K562 (cell line): ENCODE results near the gene MBD5. TPM values are rescaled to one million over a fixed set of nuclear protein-coding genes. Genes with fewer than 3 reads are reported as not detected.

Source experiments
- ATAC-seq: fragments of 200-7000 bp; cut with Tn5 transposase; 3 replicates; pipeline ENCODE4 v1.9.1; 2020; ENCODE audit warnings: moderate library complexity
- BruUV-seq: library from RNA; stranded (reverse); fragments of 400-500 nt; replicated peaks from 2 replicates; lab custom pipeline; 2021; lab: Mats Ljungman, UMichigan
- CTCF ChIA-PET: fragments of 300-600 bp; formaldehyde crosslinking; extraction: SDS; loops from one replicate; lab custom pipeline; 2021; ENCODE audit warnings: low intra/inter-chr PET ratio; lab: Yijun Ruan, JAX
- POLR2A ChIA-PET: fragments of 300-600, 350-650 bp; sonication (Branson Sonifier 250); formaldehyde crosslinking; extraction: SDS; loops from one replicate; lab custom pipeline; 2021; ENCODE audit warnings: antibody characterized with exemption, inconsistent platforms; lab: Yijun Ruan, JAX
- DNase-seq, 4 experiments: peaks; one replicate each; pipeline versions ENCODE4 v3.0.0 to v3.0.0-alpha.2; 2011 to 2018; ENCODE audit warnings: low spot score in 3 of 4, mixed read lengths in 3 of 4; ENCODE audit errors: extremely low read depth in 1 of 4
- FAIRE-seq: peaks from 2 replicates; lab custom pipeline; 2011; peaks lifted over from hg19 to GRCh38; lab: Jason Lieb, UNC
- H2AFZ ChIP-seq: 2 replicates; pipeline ENCODE4 v1.6.0; 2011; ENCODE audit warnings: low read depth, low read length, control low read depth, inconsistent platforms
- H3K27ac ChIP-seq: fragments of 200-600 bp; 3 replicates; pipeline ENCODE4 v1.8.0; 2011; ENCODE audit warnings: low read depth, mild to moderate bottlenecking, control low read depth, inconsistent platforms, low read length, moderate library complexity, mixed read lengths; ENCODE audit errors: extremely low read depth
- H3K27me3 ChIP-seq, 2 experiments: fragments of 300-600 bp in 1 of 2; 2 replicates in 1 of 2; 3 replicates in 1 of 2; pipeline versions ENCODE4 v1.6.0 to v1.8.0; 2011; ENCODE audit warnings: inconsistent platforms in 2 of 2, low read length in 2 of 2, mild to moderate bottlenecking in 1 of 2, mixed read lengths in 1 of 2, moderate library complexity in 1 of 2; ENCODE audit not compliant: control insufficient read depth in 2 of 2, insufficient read depth in 2 of 2
- H3K36me3 ChIP-seq: fragments of 300-600 bp; 3 replicates; pipeline ENCODE4 v1.8.0; 2011; ENCODE audit warnings: mild to moderate bottlenecking, low read length, inconsistent platforms; ENCODE audit not compliant: control insufficient read depth, insufficient read depth
- H3K4me1 ChIP-seq, 2 experiments: fragments of 200-600 bp in 1 of 2; replicated peaks in 1 of 2; 2 replicates in 1 of 2; 3 replicates in 1 of 2; pipeline versions ENCODE4 v1.5.1 to v1.8.0; 2011; ENCODE audit warnings: inconsistent platforms in 2 of 2, low read length in 2 of 2, mild to moderate bottlenecking in 1 of 2, mixed read lengths in 1 of 2, moderate library complexity in 1 of 2; ENCODE audit not compliant: control insufficient read depth in 2 of 2, insufficient read depth in 2 of 2
- H3K4me2 ChIP-seq: 2 replicates; pipeline ENCODE4 v1.6.1; 2011; ENCODE audit warnings: low read length, control low read depth, inconsistent platforms, mixed read lengths; ENCODE audit not compliant: insufficient read depth
- H3K4me3 ChIP-seq: fragments of 200-600 bp; sonication (generic), shearing (Covaris generic); 2 replicates; pipeline ENCODE4 v1.5.1; 2016; ENCODE audit warnings: control low read depth, inconsistent platforms
- H3K79me2 ChIP-seq: fragments of 200-600 bp; 3 replicates; pipeline ENCODE4 v1.8.0; 2011; ENCODE audit warnings: low read length, inconsistent platforms; ENCODE audit not compliant: control insufficient read depth, insufficient read depth
- H3K9ac ChIP-seq, 2 experiments: 2 replicates each; pipeline versions ENCODE4 v1.6.0 to v1.6.1; 2011; ENCODE audit warnings: low read depth in 2 of 2, low read length in 2 of 2, control low read depth in 1 of 2, inconsistent platforms in 1 of 2, mild to moderate bottlenecking in 1 of 2, mixed read lengths in 1 of 2; ENCODE audit not compliant: insufficient read depth in 1 of 2
- H3K9me1 ChIP-seq: one replicate; pipeline ENCODE4 v1.6.0; 2011; ENCODE audit warnings: inconsistent platforms, mild to moderate bottlenecking, low read length, moderate library complexity; ENCODE audit not compliant: control insufficient read depth, insufficient read depth
- H3K9me3 ChIP-seq: replicated peaks from 2 replicates; pipeline ENCODE4 v1.5.1; 2011; ENCODE audit warnings: low read depth, low read length, inconsistent platforms; ENCODE audit not compliant: control insufficient read depth, insufficient read depth
- H4K20me1 ChIP-seq: replicated peaks from 2 replicates; pipeline ENCODE4 v1.6.1; 2011; ENCODE audit warnings: low read length, inconsistent platforms, mixed read lengths; ENCODE audit not compliant: control insufficient read depth, insufficient read depth
- BRD4 ChIP-seq: fragments of 200-600 bp; sonication (generic); IDR thresholded peaks from 2 replicates; pipeline ENCODE4 v1.6.1; 2017; ENCODE audit warnings: inconsistent platforms
- DPF2 ChIP-seq: fragments of 450-650 bp; IDR thresholded peaks from 2 replicates; pipeline ENCODE4 v1.6.1; 2016
- HMGXB4 ChIP-seq: sonication (generic); formaldehyde crosslinking; IDR thresholded peaks from 2 replicates; pipeline ENCODE4 v1.8.1; 2023; ENCODE audit warnings: mild to moderate bottlenecking, missing genetic modification reagents
- LCOR ChIP-seq: sonication (generic); formaldehyde crosslinking; IDR thresholded peaks from 2 replicates; pipeline ENCODE4 v1.8.0; 2022; ENCODE audit warnings: mild to moderate bottlenecking, missing genetic modification reagents
- MTA1 ChIP-seq: fragments of 450-650 bp; IDR thresholded peaks from 2 replicates; pipeline ENCODE4 v1.6.1; 2017; ENCODE audit warnings: borderline replicate concordance
- NCOA6 ChIP-seq: fragments of 450-650 bp; IDR thresholded peaks from 2 replicates; pipeline ENCODE4 v1.6.1; 2017; ENCODE audit warnings: mild to moderate bottlenecking
- OTX1 ChIP-seq: fragments of 450-650 bp; formaldehyde crosslinking; IDR thresholded peaks from 2 replicates; pipeline ENCODE4 v1.4.0; 2022; ENCODE audit warnings: mild to moderate bottlenecking
- STAG1 ChIP-seq: sonication (generic); formaldehyde crosslinking; IDR thresholded peaks from 2 replicates; pipeline ENCODE4 v1.5.0; 2020; ENCODE audit warnings: missing genetic modification reagents, borderline replicate concordance
- TCF7 ChIP-seq: sonication (generic); IDR thresholded peaks from 2 replicates; pipeline ENCODE4 v1.6.1; 2016; ENCODE audit warnings: antibody characterized with exemption, borderline replicate concordance
- TFE3 ChIP-seq: fragments of 450-650 bp; formaldehyde crosslinking; IDR thresholded peaks from 2 replicates; pipeline ENCODE4 v1.4.0; 2020; ENCODE audit warnings: mild to moderate bottlenecking, mixed read lengths
- TSC22D4 ChIP-seq: fragments of 450-650 bp; IDR thresholded peaks from 2 replicates; pipeline ENCODE4 v1.6.1; 2016; ENCODE audit warnings: missing genetic modification characterization, missing biosample characterization, control low read depth
- TSHZ1 ChIP-seq: fragments of 250-450 bp; sonication (Bioruptor Pico); IDR thresholded peaks from 2 replicates; pipeline ENCODE4 v1.4.0; 2020; ENCODE audit warnings: mild to moderate bottlenecking, moderate library complexity
- ZNF184 ChIP-seq: sonication (generic); formaldehyde crosslinking; IDR thresholded peaks from 2 replicates; pipeline ENCODE4 v1.5.0; 2020; ENCODE audit warnings: missing genetic modification reagents
- ZNF24 ChIP-seq: fragments of 450-650 bp; IDR thresholded peaks from 2 replicates; pipeline ENCODE4 v1.6.1; 2016
- ZNF507 ChIP-seq: conservative IDR thresholded peaks from 2 replicates; pipeline ENCODE4 v1.6.1; 2017; ENCODE audit warnings: missing genetic modification characterization, missing compliant biosample characterization
- ZNF584 ChIP-seq: fragments of 200-800 bp; sonication (Bioruptor generic); IDR thresholded peaks from 2 replicates; pipeline ENCODE4 v1.6.1; 2016; ENCODE audit warnings: low read depth, mild to moderate bottlenecking, missing genetic modification characterization, missing compliant biosample characterization
- ZZZ3 ChIP-seq: fragments of 450-650 bp; IDR thresholded peaks from 2 replicates; pipeline ENCODE4 v1.6.1; 2016; ENCODE audit warnings: antibody characterized with exemption, mild to moderate bottlenecking, moderate library complexity
- WGBS: fragments of 100-300 bp; shearing (Covaris generic); methylation state at CpG from one replicate; pipeline ENCODE4 v1.1.6; 2016; ENCODE audit warnings: low coverage, mixed read lengths; ENCODE audit not compliant: insufficient coverage; ENCODE audit errors: missing lambda C conversion rate; 5-methylcytosine and 5-hydroxymethylcytosine counted together
- in situ Hi-C: fragments of 300-500 bp; cut with MboI; formaldehyde crosslinking; loops from 4 replicates; pipeline ENCODE4 v1.15.0; 2018; ENCODE audit warnings: inconsistent platforms, mixed read lengths
- intact Hi-C: fragments of 100-400 bp; cut with micrococcal nuclease; formaldehyde crosslinking; loops from 2 replicates; pipeline ENCODE4 v1.14.2; 2022
- polyA plus RNA-seq, 8 experiments: library from polyadenylated mRNA; depleted of rRNA in 4 of 8; stranded (reverse) in 5 of 8; unstranded in 3 of 8; fragments of >200 nt; fragmentation: Nextera tagmentation in 2 of 8; fragmentation: Illumina TruSeq in 1 of 8; extraction: Ambion mirVana in 2 of 8; extraction: Trizol in 1 of 8; gene quantifications; 2 replicates each; pipeline versions ENCODE4 v1.2.1 to v1.2.3, GENCODE V29; 2011 to 2014; ENCODE audit warnings: inconsistent platforms in 1 of 8, missing spikeins in 1 of 8
- total RNA-seq, 7 experiments: library from RNA; depleted of rRNA in 6 of 7; stranded (reverse); fragments of >200 nt in 6 of 7; fragmentation: Illumina TruSeq in 2 of 7; extraction: Trizol in 2 of 7; gene quantifications; 2 replicates each; pipeline versions ENCODE4 v1.2.1 to v1.2.3, GENCODE V29; 2011 to 2021; ENCODE audit warnings: low replicate concordance in 1 of 7

Gene MBD5
- total and polyA plus RNA-seq, 9 of the 15 experiments (the other 6 are each of a cell fraction or from before 2014, with no cell fraction given), result 3.4 to 14.5 (median 9.0) TPM

- H3K27ac ChIP-seq, result no peak overlapping the region
- peaks cover 4% of the 10 kb centered on the region; the same call in 1 of the 3 replicates for H3K36me3 ChIP-seq
- WGBS, result 88% methylated on average over 2 of the region's 2 CpGs
- H3K4me2 ChIP-seq, result no peak overlapping the region
- no peak overlapping the region for H3K9ac ChIP-seq
- DNase-seq (no peak), ATAC-seq (no peak), FAIRE-seq (peak; percentile 63)
- H3K9me3 ChIP-seq, result no peaks in the 10 kb centered on the region
- H3K4me3 ChIP-seq, result no peak overlapping the region
- H3K79me2 ChIP-seq, result peaks cover 98% of the 10 kb centered on the region
- no peaks in the 10 kb centered on the region; a peak in 2 of 5 replicates for H3K4me1 ChIP-seq
- CTCF ChIA-PET, result no interaction called here
- H3K9me1 ChIP-seq, result no peaks in the 10 kb centered on the region
- no peaks in the 10 kb centered on the region for H3K27me3 ChIP-seq
- no peak for TF ChIP-seq BRD4
- no peak for TF ChIP-seq NCOA6
- TF ChIP-seq ZNF24, result no peak
- no peak for TF ChIP-seq STAG1 (CRISPR knock-in tag)
- no peak for TF ChIP-seq ZNF507
- no peak for TF ChIP-seq DPF2
- TF ChIP-seq HMGXB4 (CRISPR knock-in tag), result no peak
- no peak for TF ChIP-seq ZNF584 (CRISPR knock-in tag)
- TF ChIP-seq ZNF184 (CRISPR knock-in tag), result no peak
- no peak for TF ChIP-seq OTX1
- no peak for TF ChIP-seq TSHZ1 (CRISPR knock-in tag)
- no peak for TF ChIP-seq TSC22D4 (tag)
- no peak for TF ChIP-seq TCF7
- no peak for TF ChIP-seq TFE3 (CRISPR knock-in tag)
- no peak for TF ChIP-seq MTA1
- TF ChIP-seq LCOR (CRISPR knock-in tag), result no peak
- TF ChIP-seq ZZZ3, result no peak
- POLR2A ChIA-PET, result no interaction called here
- BruUV-seq, result no TSS peak
- intact Hi-C loops, result no loop called here
- no peaks in the 10 kb centered on the region for H4K20me1 ChIP-seq
- H2AFZ ChIP-seq, result no peak overlapping the region
- in situ Hi-C loops, result no loop called here
Observed at GRCh38 chr2:148013876-148014275, 7.0 kb upstream of the MBD5 start.
